ENCODE results near the gene UTP14C. TPM values are rescaled to one million over a fixed set of nuclear protein-coding genes. Genes with fewer than 3 reads are reported as not detected.

The UTP14C gene
- total RNA-seq, 2 donors from 2014 or later: 9.6 to 9.9 TPM

DNA sequence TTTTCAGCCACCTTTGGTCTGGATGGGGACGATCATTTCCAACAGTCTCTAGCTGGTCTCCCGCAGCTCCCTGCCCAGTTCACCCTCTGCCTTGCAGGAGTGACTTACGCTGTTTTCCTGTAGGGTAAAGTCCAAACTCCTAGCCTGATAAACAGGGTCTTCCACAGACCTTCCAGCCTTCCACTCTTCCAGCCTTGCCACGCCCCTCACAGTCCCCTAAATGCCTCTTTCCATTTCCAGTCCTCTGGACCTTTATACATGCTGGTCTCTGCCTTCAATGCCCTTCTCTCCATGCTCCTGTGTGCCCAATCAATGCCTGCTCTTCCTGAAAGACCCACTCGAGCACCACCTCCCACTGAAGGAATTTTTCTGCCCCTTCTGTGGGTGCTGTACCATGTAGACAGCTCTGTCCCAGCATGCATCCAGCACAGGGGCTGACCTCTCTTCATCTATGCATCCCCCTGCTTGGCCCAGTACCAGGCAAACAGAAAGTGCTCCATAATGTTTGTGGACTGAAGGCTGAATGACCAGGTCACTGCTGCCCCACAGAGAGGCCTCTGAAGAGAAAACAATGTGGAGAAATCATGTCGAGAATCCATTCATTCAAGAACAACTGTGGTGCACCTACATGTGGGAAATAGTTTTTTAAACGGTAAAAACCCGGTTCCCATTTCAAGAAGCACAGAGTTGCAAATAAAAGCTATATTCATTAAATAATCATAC lies 17.8 kb upstream of the UTP14C start:
- H3K9me3 ChIP-seq: no peaks in the 10 kb centered on the region
- WGBS, 2 donors: 75 to 84% methylated on average over 8 of the region's 8 CpGs
- no peak for DNase-seq
- ATAC-seq: no peak
- peaks cover 7% of the 10 kb centered on the region for H3K4me1 ChIP-seq
- no peak overlapping the region for H3K4me3 ChIP-seq
- intact Hi-C loops (cut with DNase I): loop anchor here (10.0 kb wide), 2 partner anchors 118 to 192 kb away; partner anchors contain the start of gene NEK5
- no peaks in the 10 kb centered on the region for H3K36me3 ChIP-seq (replicated peaks in 1 of 2; ENCODE audit: insufficient read depth in 1 of 2, low read depth in 2 of 2)
- no peak overlapping the region for H3K27ac ChIP-seq
- TF ChIP-seq POLR2A (IDR thresholded peaks at IDR 0.05): no peak
- TF ChIP-seq, protein P1, sequence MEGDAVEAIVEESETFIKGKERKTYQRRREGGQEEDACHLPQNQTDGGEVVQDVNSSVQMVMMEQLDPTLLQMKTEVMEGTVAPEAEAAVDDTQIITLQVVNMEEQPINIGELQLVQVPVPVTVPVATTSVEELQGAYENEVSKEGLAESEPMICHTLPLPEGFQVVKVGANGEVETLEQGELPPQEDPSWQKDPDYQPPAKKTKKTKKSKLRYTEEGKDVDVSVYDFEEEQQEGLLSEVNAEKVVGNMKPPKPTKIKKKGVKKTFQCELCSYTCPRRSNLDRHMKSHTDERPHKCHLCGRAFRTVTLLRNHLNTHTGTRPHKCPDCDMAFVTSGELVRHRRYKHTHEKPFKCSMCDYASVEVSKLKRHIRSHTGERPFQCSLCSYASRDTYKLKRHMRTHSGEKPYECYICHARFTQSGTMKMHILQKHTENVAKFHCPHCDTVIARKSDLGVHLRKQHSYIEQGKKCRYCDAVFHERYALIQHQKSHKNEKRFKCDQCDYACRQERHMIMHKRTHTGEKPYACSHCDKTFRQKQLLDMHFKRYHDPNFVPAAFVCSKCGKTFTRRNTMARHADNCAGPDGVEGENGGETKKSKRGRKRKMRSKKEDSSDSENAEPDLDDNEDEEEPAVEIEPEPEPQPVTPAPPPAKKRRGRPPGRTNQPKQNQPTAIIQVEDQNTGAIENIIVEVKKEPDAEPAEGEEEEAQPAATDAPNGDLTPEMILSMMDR (IDR thresholded peaks at IDR 0.05): no peak
- no peaks in the 10 kb centered on the region for H3K27me3 ChIP-seq

DNA sequence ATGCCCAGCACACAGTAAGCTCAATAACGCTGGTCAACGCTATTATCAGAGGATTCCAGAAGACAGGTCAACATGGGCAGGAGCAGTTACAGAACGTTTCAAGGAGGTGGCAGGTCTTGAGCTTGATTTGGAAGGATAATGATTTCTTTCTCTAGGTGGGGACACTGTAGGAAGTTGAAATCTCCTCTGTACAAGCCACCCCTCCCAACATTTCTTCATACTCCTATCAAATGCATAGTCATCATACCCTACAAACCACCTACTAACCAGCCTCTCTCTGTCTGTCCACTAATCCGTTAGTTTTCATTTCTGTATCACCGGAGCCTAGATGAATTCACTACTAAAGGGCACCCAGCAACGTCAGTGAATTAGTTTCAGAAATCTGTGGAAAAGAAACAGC lies 14.5 kb upstream of the UTP14C start:
- Histone ChIP-seq H3K27me3 (no peaks in the 10 kb centered on the region), H3K27ac (no peak overlapping the region), H3K4me1 (peaks cover 15% of the 10 kb centered on the region), H3K9me3 (no peaks in the 10 kb centered on the region), H3K4me3 (no peak overlapping the region), H3K36me3 (replicated peaks in 1 of 2; ENCODE audit: insufficient read depth in 1 of 2, low read depth in 2 of 2) (no peaks in the 10 kb centered on the region)
- DNase-seq (no peak), ATAC-seq (no peak)
- intact Hi-C loops (cut with DNase I): loop anchor here (10.0 kb wide), 2 partner anchors 115 to 195 kb away; partner anchors contain the start of gene NEK5
- WGBS, 2 donors: 57 to 58% methylated on average over 6 of the region's 6 CpGs
- TF ChIP-seq POLR2A (IDR thresholded peaks at IDR 0.05): no peak
- TF ChIP-seq, protein P1 (IDR thresholded peaks at IDR 0.05): no peak

DNA sequence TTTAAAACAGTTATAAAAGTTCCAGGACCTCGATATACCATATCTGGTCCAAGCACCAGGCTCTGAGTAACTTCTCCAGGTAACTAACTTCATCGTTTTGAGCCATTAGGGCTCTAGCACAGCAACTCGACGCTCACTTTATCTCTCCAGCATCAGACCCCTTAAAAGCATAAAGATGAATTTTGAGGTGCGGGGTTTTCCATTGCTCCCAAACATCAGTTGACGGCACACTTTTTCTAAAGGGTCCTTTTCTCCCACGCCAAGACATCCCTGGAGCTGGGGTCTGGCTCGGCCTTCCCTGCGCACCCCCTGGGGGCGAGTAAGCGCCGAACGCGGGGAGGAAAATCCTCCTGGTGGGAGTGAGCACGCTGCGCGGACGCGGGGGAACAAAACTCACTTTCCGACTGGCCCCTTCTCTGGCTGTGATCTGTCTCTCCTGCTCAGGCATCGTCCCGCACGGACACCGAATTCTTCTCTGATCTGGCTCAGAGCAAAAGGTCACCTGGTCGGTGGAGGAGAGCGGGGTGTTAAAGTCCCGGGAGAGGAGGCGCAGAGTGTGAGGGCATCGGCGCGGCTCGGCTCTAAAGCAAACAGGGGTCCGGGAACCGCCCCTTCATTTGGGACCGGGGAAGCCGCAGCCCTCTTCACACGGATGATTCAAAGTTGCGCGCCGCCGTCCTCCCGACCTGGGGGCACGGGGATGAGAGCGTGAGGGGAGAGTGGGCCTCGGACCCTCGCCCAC lies 13.4 kb upstream of the UTP14C start, which contains the start of gene ATP7B:
ATP7B (minus strand) TSS at position 561 of the 742 bp plus-strand sequence; CDS start at position 448, 113 bp downstream.
- Histone ChIP-seq H3K27ac (peak within 1 kb of the TSS; percentile 8 to 76 (median 75)), H3K36me3 (replicated peaks in 1 of 2; ENCODE audit: insufficient read depth in 1 of 2, low read depth in 2 of 2) (no peaks in the 10 kb centered on the region), H3K4me1 (peaks cover 15% of the 10 kb centered on the region), H3K9me3 (no peaks in the 10 kb centered on the region), H3K4me3 (peak within 1 kb of the TSS; percentile 90 to 95), H3K27me3 (no peaks in the 10 kb centered on the region)
- WGBS, 2 donors: 5 to 13% methylated on average over 19 to 46 of the region's 46 CpGs
- peak; percentile 5 for ATAC-seq
- intact Hi-C loops (cut with DNase I): no loop called here
- no peak for TF ChIP-seq POLR2A (IDR thresholded peaks at IDR 0.05)
- TF ChIP-seq, protein P1 (IDR thresholded peaks at IDR 0.05): peak in 1 of 7 experiments; percentile 11
- DNase-seq: peak in 1 of 4 donors; percentile 24

DNA sequence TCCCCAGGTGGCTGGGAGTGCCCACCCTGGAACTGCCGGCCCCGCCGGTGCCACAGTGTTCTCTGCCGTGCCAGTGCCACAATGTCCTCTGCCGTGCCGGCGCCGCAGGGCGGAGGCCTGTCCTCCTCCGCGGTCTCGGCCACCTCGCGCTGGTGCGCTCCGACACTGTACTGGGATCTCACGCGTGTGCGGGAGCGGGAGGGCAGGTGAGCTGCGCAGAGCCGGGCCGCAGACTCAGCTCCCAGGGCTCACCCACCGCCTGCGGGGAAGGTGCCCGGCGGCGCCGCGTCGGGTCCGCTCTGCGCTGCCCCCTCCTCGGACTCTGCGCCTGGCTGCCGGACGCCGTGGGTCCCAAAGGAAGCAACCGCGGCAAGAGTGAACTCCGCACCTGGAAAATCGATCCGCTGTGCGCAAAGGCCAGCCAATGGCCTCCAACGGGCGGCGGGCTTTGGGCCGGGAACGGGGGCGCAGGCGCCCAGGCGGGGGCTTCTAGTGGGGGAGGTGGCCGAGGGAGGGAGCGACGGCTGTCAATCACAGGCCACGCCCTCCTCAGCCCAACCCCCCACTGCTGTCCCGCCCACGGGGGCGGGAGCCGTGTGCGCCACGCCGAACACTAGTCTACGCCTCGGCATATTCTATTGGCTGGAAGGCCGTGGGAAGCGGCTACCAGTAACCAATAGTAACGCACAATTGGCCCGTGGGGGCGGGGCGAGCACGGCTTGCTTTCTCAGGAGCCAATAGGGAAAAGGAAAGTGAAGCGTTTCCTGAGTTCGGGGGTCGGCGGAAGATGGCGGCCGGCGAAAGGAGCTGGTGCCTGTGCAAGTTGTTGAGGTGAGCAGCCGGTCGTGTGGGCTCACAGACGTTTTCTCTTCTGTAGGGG lies 12.6 kb upstream of the UTP14C start, which contains the start of gene ALG11:
ALG11 (plus strand) TSS at position 767 of the 880 bp plus-strand sequence; CDS start at position 788, 21 bp downstream.
- Histone ChIP-seq H3K36me3 (replicated peaks in 1 of 2; ENCODE audit: insufficient read depth in 1 of 2, low read depth in 2 of 2) (no peaks in the 10 kb centered on the region), H3K27me3 (no peaks in the 10 kb centered on the region), H3K4me3 (peak within 1 kb of the TSS; percentile 90 to 95), H3K27ac (peak within 1 kb of the TSS; percentile 8 to 76 (median 75)), H3K4me1 (peaks cover 15% of the 10 kb centered on the region), H3K9me3 (no peaks in the 10 kb centered on the region)
- WGBS, 2 donors: 0% methylated on average over 38 to 78 of the region's 82 CpGs
- intact Hi-C loops (cut with DNase I): no loop called here
- TF ChIP-seq, protein P1 (IDR thresholded peaks at IDR 0.05): peak in 1 of 7 experiments; percentile 1
- peak; percentile 14 to 79 (median 75) for TF ChIP-seq POLR2A (IDR thresholded peaks at IDR 0.05)
- DNase-seq (peak; percentile 99 to 100 (median 100)), ATAC-seq (peak; percentile 100)

All from body of pancreas (tissue), 4 donors.